SJCRH30 (cell line): ENCODE results near the gene TMEM245. TPM values are rescaled to one million over a fixed set of nuclear protein-coding genes. Genes with fewer than 3 reads are reported as not detected.
A peak's percentile ranks its signal among the peaks of the same experiment; 100 is the strongest.
"Not testable (repeated sequence)": the region's sequence is repeated elsewhere in the genome, so short reads cannot be mapped to it uniquely, and the experiment has no call there.

Source experiments
- DNase-seq, 2 experiments: peaks; one replicate each; pipeline ENCODE4 v3.0.0-alpha.2; 2015 to 2020
- H3K27ac ChIP-seq: fragments of 250-450 bp; sonication (Bioruptor Pico); 2 replicates; pipeline ENCODE4 v1.5.1; 2020; ENCODE audit warnings: mild to moderate bottlenecking, moderate library complexity
- H3K27me3 ChIP-seq: fragments of 250-450 bp; sonication (Bioruptor Pico); 2 replicates; pipeline ENCODE4 v1.5.1; 2020; ENCODE audit warnings: mild to moderate bottlenecking, moderate library complexity
- H3K36me3 ChIP-seq: fragments of 250-450 bp; sonication (Bioruptor Pico); 2 replicates; pipeline ENCODE4 v1.5.1; 2020; ENCODE audit warnings: mild to moderate bottlenecking, moderate library complexity
- H3K4me1 ChIP-seq: fragments of 250-450 bp; sonication (Bioruptor Pico); 2 replicates; pipeline ENCODE4 v1.5.1; 2020; ENCODE audit warnings: mild to moderate bottlenecking, moderate library complexity
- H3K4me3 ChIP-seq: fragments of 250-450 bp; sonication (Bioruptor Pico); 2 replicates; pipeline ENCODE4 v1.5.1; 2020; ENCODE audit warnings: mild to moderate bottlenecking, moderate library complexity
- H3K9me3 ChIP-seq: fragments of 250-450 bp; sonication (Bioruptor Pico); replicated peaks from 2 replicates; pipeline ENCODE4 v1.5.1; 2020; ENCODE audit warnings: mild to moderate bottlenecking, moderate library complexity
- total RNA-seq: library from RNA; depleted of rRNA; stranded (reverse); fragments of >200 nt; shearing (Covaris generic); gene quantifications from 2 replicates; pipeline ENCODE4 v1.2.3, GENCODE V29; 2014

TMEM245 gene
- total RNA-seq, 1 experiment from 2014 or later: 50.7 TPM

- Histone ChIP-seq H3K27ac (no peak overlapping the region), H3K9me3 (peaks cover 10% of the 10 kb centered on the region; the same call in 1 of the 2 replicates)
These were observed 116.6 kb downstream of the TMEM245 start for GRCh38 chr9:109003116-109003515.

GRCh38 chr9:109002141-109002540 lies 117.6 kb downstream of the TMEM245 start:
- Histone ChIP-seq H3K27me3 (no peaks in the 10 kb centered on the region), H3K4me1 (no peaks in the 10 kb centered on the region), H3K27ac (no peak overlapping the region), H3K36me3 (peaks cover 26% of the 10 kb centered on the region), H3K9me3 (peaks cover 10% of the 10 kb centered on the region; the same call in 1 of the 2 replicates), H3K4me3 (no peak overlapping the region)
- DNase-seq: peak in 1 of 2 experiments; percentile 20

More at GRCh38 chr9:109003116-109003515, 116.6 kb downstream of the TMEM245 start:
- DNase-seq: no peak
- Histone ChIP-seq H3K4me3 (no peak overlapping the region), H3K36me3 (peaks cover 26% of the 10 kb centered on the region), H3K4me1 (no peaks in the 10 kb centered on the region), H3K27me3 (no peaks in the 10 kb centered on the region)

- peaks cover 25% of the 10 kb centered on the region for H3K36me3 ChIP-seq
- H3K27ac ChIP-seq: no peak overlapping the region
- H3K27me3 ChIP-seq: no peaks in the 10 kb centered on the region
- H3K4me1 ChIP-seq: peaks cover 6% of the 10 kb centered on the region
- DNase-seq: no peak
- H3K4me3 ChIP-seq: no peak overlapping the region
- H3K9me3 ChIP-seq: peaks cover 10% of the 10 kb centered on the region; the same call in 1 of the 2 replicates
These were observed 118.5 kb downstream of the TMEM245 start for GRCh38 chr9:109001275-109001676.

- no peak for DNase-seq
- peaks cover 7% of the 10 kb centered on the region for H3K4me1 ChIP-seq
- H3K36me3 ChIP-seq: peaks cover 22% of the 10 kb centered on the region; the same call in 1 of the 2 replicates
- no peaks in the 10 kb centered on the region for H3K27me3 ChIP-seq
- H3K9me3 ChIP-seq: 0 out of 2 replicates have a peak, but pooled peaks cover under 1% of the 10 kb centered on the region
- no peak overlapping the region for H3K27ac ChIP-seq
- no peak overlapping the region for H3K4me3 ChIP-seq
These were observed 122.6 kb downstream of the TMEM245 start for GRCh38 chr9:108997112-108997511.

DNA sequence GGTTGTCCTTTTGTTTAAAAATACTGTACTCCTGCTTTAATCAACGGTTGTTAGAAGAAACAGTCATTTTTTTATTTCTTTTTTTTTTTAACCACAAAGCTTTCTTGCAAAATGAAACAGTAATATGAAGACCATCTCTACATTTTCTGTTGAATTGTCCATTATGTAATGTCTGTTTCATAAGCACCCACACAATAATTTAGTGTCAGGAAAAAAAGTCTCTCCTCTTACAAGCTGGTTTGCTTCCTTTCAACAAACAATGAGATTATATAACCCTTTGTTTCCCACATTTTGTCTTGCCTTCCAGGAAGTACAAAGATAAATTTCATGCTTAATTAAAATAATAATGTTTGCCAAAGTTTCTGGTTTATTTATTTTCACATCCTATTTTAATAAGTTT lies 123.1 kb downstream of the TMEM245 start:
- no peak overlapping the region for H3K27ac ChIP-seq
- no peak for DNase-seq
- peaks cover 25% of the 10 kb centered on the region for H3K36me3 ChIP-seq
- no peak overlapping the region for H3K4me3 ChIP-seq
- no peaks in the 10 kb centered on the region for H3K27me3 ChIP-seq
- H3K9me3 ChIP-seq: no peaks in the 10 kb centered on the region
- H3K4me1 ChIP-seq: peaks cover 7% of the 10 kb centered on the region

DNA sequence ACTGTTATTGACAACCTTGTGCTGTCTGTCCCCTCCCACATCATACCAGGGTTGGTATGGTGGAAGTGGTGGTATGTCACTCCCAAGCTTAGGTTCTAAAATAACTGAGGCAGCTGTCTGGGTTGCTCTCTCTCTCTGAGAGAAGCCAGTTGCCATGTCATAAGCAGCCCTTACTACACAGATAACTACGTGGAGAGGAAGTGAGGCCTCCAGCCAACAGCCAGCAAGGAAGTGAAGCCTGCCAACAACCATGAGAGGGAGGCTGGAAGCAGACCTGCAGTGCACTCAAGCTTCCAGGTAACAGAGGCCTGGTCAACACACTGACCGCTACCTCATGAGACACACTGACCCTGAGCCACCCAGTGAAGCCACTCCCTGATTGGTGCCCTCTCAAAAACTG lies 125.1 kb downstream of the TMEM245 start:
- Histone ChIP-seq H3K4me1 (peaks cover 7% of the 10 kb centered on the region), H3K36me3 (peaks cover 39% of the 10 kb centered on the region), H3K4me3 (no peak overlapping the region), H3K27me3 (no peaks in the 10 kb centered on the region), H3K9me3 (no peaks in the 10 kb centered on the region), H3K27ac (no peak overlapping the region)
- no peak for DNase-seq

GRCh38 chr9:108991479-108991878 lies 128.3 kb downstream of the TMEM245 start:
- no peak overlapping the region for H3K27ac ChIP-seq
- peaks cover 43% of the 10 kb centered on the region for H3K36me3 ChIP-seq

GRCh38 chr9:108983885-108984284 lies 135.9 kb downstream of the TMEM245 start:
- no peak for DNase-seq
- H3K27ac ChIP-seq: no peak overlapping the region
- no peaks in the 10 kb centered on the region for H3K27me3 ChIP-seq
- H3K9me3 ChIP-seq: no peaks in the 10 kb centered on the region
- H3K4me1 ChIP-seq: no peaks in the 10 kb centered on the region
- H3K4me3 ChIP-seq: no peak overlapping the region
- H3K36me3 ChIP-seq: peaks cover 51% of the 10 kb centered on the region

More at GRCh38 chr9:108991479-108991878, 128.3 kb downstream of the TMEM245 start:
- Histone ChIP-seq H3K4me1 (peaks cover 2% of the 10 kb centered on the region; the same call in 1 of the 2 replicates), H3K4me3 (no peak overlapping the region), H3K9me3 (0 out of 2 replicates have a peak, but pooled peaks cover 2% of the 10 kb centered on the region), H3K27me3 (no peaks in the 10 kb centered on the region)
- DNase-seq: no peak

GRCh38 chr9:108980893-108981292 lies 138.9 kb downstream of the TMEM245 start:
- H3K4me3 ChIP-seq: no peak overlapping the region
- no peaks in the 10 kb centered on the region for H3K4me1 ChIP-seq
- H3K27ac ChIP-seq: no peak overlapping the region
- peaks cover 63% of the 10 kb centered on the region for H3K36me3 ChIP-seq
- H3K27me3 ChIP-seq: 0 out of 2 replicates have a peak, but pooled peaks cover 4% of the 10 kb centered on the region
- DNase-seq: no peak
- H3K9me3 ChIP-seq: no peaks in the 10 kb centered on the region

- Histone ChIP-seq H3K27ac (no peak overlapping the region), H3K4me1 (no peaks in the 10 kb centered on the region), H3K27me3 (0 out of 2 replicates have a peak, but pooled peaks cover 5% of the 10 kb centered on the region), H3K4me3 (no peak overlapping the region), H3K9me3 (no peaks in the 10 kb centered on the region), H3K36me3 (peaks cover 49% of the 10 kb centered on the region)
- DNase-seq: no peak
These were observed 141.5 kb downstream of the TMEM245 start for GRCh38 chr9:108978205-108978604.

DNA sequence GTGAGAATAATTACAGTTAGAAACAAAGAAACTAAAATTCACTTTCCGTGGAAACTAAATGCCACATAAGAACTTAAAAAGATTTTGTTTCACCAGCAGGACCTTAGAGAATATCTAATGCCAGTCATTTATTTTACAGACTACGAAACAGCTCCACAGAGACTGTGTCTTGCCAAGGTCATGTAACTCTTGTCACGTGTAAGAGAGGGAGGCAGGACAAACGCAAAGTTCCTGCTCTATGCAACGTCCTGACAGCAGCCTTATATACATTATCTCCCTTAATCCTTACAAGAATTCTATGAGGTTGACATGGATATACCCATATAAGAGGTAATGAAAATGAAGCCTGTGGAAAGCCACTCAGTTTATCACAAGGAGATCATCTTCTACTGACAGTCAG lies 145.9 kb downstream of the TMEM245 start:
- Histone ChIP-seq H3K36me3 (peaks cover 44% of the 10 kb centered on the region), H3K4me3 (no peak overlapping the region), H3K27ac (no peak overlapping the region), H3K9me3 (no peaks in the 10 kb centered on the region), H3K4me1 (no peaks in the 10 kb centered on the region), H3K27me3 (0 out of 2 replicates have a peak, but pooled peaks cover 5% of the 10 kb centered on the region)
- DNase-seq: no peak

GRCh38 chr9:108972626-108973209 lies 147.0 kb downstream of the TMEM245 start:
- no peak for DNase-seq
- Histone ChIP-seq H3K27ac (no peak overlapping the region), H3K9me3 (no peaks in the 10 kb centered on the region), H3K4me3 (no peak overlapping the region), H3K36me3 (peaks cover 32% of the 10 kb centered on the region), H3K27me3 (0 out of 2 replicates have a peak, but pooled peaks cover 5% of the 10 kb centered on the region), H3K4me1 (no peaks in the 10 kb centered on the region)

DNA sequence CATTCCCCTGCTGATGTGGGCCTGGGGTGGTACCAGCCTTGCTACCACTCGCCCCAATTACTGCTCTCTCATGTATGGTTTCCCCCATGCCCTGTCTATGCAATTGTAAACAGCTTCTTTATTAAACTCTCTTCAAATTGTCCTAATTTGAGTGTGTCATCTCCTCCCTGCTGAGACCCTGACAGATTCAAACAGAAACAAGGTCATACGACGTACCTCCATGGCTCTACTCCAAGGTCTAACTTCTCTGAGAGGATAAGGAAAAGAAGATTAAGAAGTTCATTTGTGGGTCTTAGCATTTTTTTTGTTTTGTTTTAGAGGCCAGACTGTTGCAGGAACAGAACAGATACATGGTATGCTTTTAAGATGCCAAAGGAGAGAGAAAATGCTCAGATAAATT lies 147.6 kb downstream of the TMEM245 start:
- no peak overlapping the region for H3K4me3 ChIP-seq
- H3K27me3 ChIP-seq: 0 out of 2 replicates have a peak, but pooled peaks cover 5% of the 10 kb centered on the region
- H3K4me1 ChIP-seq: no peaks in the 10 kb centered on the region
- H3K9me3 ChIP-seq: no peaks in the 10 kb centered on the region
- DNase-seq: no peak
- peaks cover 32% of the 10 kb centered on the region for H3K36me3 ChIP-seq
- H3K27ac ChIP-seq: no peak overlapping the region

DNA sequence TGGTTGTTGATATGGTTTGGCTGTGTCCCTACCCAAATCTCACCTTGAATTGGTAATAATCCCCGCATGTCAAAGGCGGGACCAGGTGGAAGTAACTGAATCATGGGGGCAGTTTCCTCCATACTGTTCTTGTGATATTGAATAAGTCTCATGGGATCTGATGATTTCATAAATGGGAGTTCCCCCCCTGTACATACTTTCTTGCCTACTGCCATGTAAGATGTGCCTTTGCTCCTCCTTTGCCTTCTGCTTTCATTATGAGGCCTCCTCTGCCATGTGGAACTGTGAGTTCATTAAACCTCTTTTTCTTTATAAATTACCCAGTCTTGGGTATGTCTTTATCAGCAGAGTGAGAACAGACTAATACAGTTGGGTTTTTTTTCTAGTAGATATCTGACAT lies 148.4 kb downstream of the TMEM245 start:
- not testable (repeated sequence) for H3K9me3 ChIP-seq, H3K4me1 ChIP-seq, DNase-seq, H3K27me3 ChIP-seq, H3K4me3 ChIP-seq, H3K27ac ChIP-seq
- peaks cover 29% of the 10 kb centered on the region for H3K36me3 ChIP-seq

DNA sequence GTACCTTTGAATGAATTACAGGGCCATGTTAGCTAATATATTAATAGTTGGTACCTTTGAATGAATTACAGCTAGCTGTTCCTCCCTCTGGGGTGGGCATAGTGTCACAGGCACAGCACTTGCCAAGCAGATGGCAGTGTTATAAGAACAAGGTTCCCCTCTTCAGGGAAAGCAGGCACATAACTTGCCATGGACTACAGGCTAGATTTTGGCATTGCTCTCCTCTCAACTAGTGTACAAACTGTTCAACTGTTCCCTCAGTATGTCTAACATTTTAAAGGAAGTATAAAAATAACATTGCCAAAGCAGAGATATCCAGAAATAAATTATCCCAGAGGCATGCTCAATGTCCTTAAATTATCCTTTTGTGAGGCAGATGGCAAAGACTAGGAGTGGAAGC lies 151.8 kb downstream of the TMEM245 start:
- H3K9me3 ChIP-seq: no peaks in the 10 kb centered on the region
- no peaks in the 10 kb centered on the region for H3K27me3 ChIP-seq
- H3K4me1 ChIP-seq: no peaks in the 10 kb centered on the region
- no peak overlapping the region for H3K27ac ChIP-seq
- no peak overlapping the region for H3K4me3 ChIP-seq
- peaks cover 38% of the 10 kb centered on the region for H3K36me3 ChIP-seq
- no peak for DNase-seq
